SK-N-MC (cell line): ENCODE measurements around the gene PLA2R1.

Experiments used
- EZH2 ChIP-seq: fragments of 200-600 bp; sonication (generic); IDR thresholded peaks from one replicate; pipeline ENCODE4 v1.6.1; 2017; ENCODE audit warnings: antibody characterized with exemption
- POLR2AphosphoS5 ChIP-seq: IDR thresholded peaks from 2 replicates; pipeline ENCODE4 v1.6.1; 2012; ENCODE audit warnings: mild to moderate bottlenecking, low read depth, low read length, borderline replicate concordance

- TF ChIP-seq POLR2AphosphoS5, result no peak
- TF ChIP-seq EZH2, result no peak
Observed at GRCh38 chr2:160108646-160109045, 46.2 kb upstream of the PLA2R1 start.
